K562 (cell line): ENCODE data around the gene ETAA1.

Source experiments
- CAMTA2 ChIP-seq: fragments of 250-450 bp; sonication (Bioruptor Pico); conservative IDR thresholded peaks from 2 replicates; pipeline ENCODE4 v1.5.1; 2022
- CEBPB ChIP-seq: fragments of 450-650 bp; IDR thresholded peaks from 2 replicates; pipeline ENCODE4 v1.6.1; 2016; ENCODE audit warnings: missing genetic modification characterization, missing compliant biosample characterization
- CHD2 ChIP-seq: IDR thresholded peaks from 2 replicates; pipeline ENCODE4 v1.6.1; 2011; ENCODE audit warnings: low read depth, low read length
- ELF4 ChIP-seq: fragments of 450-650 bp; formaldehyde crosslinking; IDR thresholded peaks from 2 replicates; pipeline ENCODE4 v1.4.0; 2022; ENCODE audit warnings: missing genetic modification characterization
- MTA3 ChIP-seq: fragments of 450-650 bp; formaldehyde crosslinking; IDR thresholded peaks from 2 replicates; pipeline ENCODE4 v1.6.1; 2017; ENCODE audit warnings: mild to moderate bottlenecking, borderline replicate concordance
- SREBF1 ChIP-seq: fragments of 150-350 bp; IDR thresholded peaks from 2 replicates; pipeline ENCODE4 v1.6.1; 2014; ENCODE audit warnings: antibody characterized with exemption, low read depth, low read length, borderline replicate concordance
- USF2 ChIP-seq: sonication (generic); formaldehyde crosslinking; IDR thresholded peaks from 2 replicates; pipeline ENCODE4 v1.5.0; 2020; ENCODE audit warnings: missing genetic modification reagents

GRCh38 chr2:67423489-67423888 lies 26.4 kb downstream of the ETAA1 start:
- no peak for TF ChIP-seq CAMTA2
- TF ChIP-seq MTA3: no peak
- no peak for TF ChIP-seq CHD2
- no peak for TF ChIP-seq CEBPB (tag)
- no peak for TF ChIP-seq SREBF1
- no peak for TF ChIP-seq USF2 (CRISPR knock-in tag)
- no peak for TF ChIP-seq ELF4
